Measurements from ENCODE around the gene TOP3B. TPM values are rescaled to one million over a fixed set of nuclear protein-coding genes. Genes with fewer than 3 reads are reported as not detected.
A peak's percentile ranks its signal among the peaks of the same experiment; 100 is the strongest.

Gene TOP3B
- total and polyA plus RNA-seq, 9 of the 15 experiments (the other 6 are each of a cell fraction or from before 2014, with no cell fraction given) = 3.0 to 188 (median 112) TPM

DNA sequence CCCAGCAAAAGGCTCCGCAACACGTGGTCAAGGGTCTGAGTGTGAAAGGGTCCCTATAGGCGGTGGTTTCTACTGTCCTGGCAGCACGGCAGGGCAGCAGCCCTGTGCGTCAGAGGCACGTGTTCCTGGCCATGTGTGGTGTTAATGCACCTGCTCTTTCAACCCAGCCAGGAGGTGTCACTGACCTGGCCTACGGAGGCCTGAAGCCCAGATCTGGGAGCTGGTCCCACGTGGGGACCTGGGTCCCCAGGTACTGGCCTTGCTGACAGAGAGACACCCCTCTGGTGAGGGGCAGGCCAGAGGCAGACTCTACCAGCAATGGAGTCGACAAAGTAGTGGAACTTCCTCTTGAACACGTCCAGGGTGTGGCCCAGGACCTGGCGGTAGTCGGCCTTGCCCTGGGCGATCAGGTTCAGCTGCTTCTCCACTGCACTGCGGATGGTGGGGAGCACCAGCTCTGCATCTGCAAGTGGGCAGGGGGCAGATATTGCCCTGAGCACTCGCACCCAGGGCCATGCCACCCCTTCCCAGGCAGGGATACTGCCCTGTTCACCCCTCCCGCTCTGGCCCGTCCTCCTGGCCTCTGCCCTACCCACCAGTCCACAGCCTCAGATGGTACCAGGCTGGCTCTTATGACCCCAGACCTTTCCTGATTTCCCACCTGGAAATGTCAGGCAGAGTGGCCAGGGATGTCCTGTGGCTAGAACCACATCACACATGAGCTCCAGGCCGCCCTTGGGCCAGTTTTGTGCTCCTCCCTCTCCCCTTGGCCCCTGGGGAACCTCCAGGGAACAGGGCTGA lies 23.1 kb downstream of the TOP3B start (continued):
- TF ChIP-seq CREBBP (IDR thresholded peaks at IDR 0.05; ENCODE audit: low read depth, low read length) = no peak
- TF ChIP-seq, protein P1, sequence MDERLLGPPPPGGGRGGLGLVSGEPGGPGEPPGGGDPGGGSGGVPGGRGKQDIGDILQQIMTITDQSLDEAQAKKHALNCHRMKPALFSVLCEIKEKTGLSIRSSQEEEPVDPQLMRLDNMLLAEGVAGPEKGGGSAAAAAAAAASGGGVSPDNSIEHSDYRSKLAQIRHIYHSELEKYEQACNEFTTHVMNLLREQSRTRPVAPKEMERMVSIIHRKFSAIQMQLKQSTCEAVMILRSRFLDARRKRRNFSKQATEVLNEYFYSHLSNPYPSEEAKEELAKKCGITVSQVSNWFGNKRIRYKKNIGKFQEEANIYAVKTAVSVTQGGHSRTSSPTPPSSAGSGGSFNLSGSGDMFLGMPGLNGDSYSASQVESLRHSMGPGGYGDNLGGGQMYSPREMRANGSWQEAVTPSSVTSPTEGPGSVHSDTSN (CRISPR knock-in tag; IDR thresholded peaks at IDR 0.05; ENCODE audit: low read depth) = no peak
- TF ChIP-seq, protein P1 (tag; conservative IDR thresholded peaks at IDR 0.05; ENCODE audit: low read depth) = no peak
- TF ChIP-seq MEF2D (tag; conservative IDR thresholded peaks at IDR 0.05; ENCODE audit: low read depth) = no peak
- TF ChIP-seq NFYB (IDR thresholded peaks at IDR 0.05; ENCODE audit: extremely low read depth, insufficient read length) = no peak
- TF ChIP-seq JUND (IDR thresholded peaks at IDR 0.05; ENCODE audit: borderline replicate concordance, low read depth, low read length) = no peak
- no peak for TF ChIP-seq JUND (tag; IDR thresholded peaks at IDR 0.05; ENCODE audit: borderline replicate concordance, low read depth, low read length)
- no peak for TF ChIP-seq C11orf30 (IDR thresholded peaks at IDR 0.05; ENCODE audit: low read depth)
- TF ChIP-seq SAFB2 (IDR thresholded peaks at IDR 0.05; ENCODE audit: borderline replicate concordance, low read depth, low read length, severe bottlenecking) = no peak
- TF ChIP-seq, protein P2, sequence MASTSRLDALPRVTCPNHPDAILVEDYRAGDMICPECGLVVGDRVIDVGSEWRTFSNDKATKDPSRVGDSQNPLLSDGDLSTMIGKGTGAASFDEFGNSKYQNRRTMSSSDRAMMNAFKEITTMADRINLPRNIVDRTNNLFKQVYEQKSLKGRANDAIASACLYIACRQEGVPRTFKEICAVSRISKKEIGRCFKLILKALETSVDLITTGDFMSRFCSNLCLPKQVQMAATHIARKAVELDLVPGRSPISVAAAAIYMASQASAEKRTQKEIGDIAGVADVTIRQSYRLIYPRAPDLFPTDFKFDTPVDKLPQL (IDR thresholded peaks at IDR 0.05; ENCODE audit: extremely low read depth, insufficient read length) = no peak
- TF ChIP-seq EP300 (IDR thresholded peaks at IDR 0.05; ENCODE audit: low read length) = no peak
- TF ChIP-seq HIVEP1 (CRISPR knock-in tag; IDR thresholded peaks at IDR 0.05) = no peak
- TF ChIP-seq, protein P3, sequence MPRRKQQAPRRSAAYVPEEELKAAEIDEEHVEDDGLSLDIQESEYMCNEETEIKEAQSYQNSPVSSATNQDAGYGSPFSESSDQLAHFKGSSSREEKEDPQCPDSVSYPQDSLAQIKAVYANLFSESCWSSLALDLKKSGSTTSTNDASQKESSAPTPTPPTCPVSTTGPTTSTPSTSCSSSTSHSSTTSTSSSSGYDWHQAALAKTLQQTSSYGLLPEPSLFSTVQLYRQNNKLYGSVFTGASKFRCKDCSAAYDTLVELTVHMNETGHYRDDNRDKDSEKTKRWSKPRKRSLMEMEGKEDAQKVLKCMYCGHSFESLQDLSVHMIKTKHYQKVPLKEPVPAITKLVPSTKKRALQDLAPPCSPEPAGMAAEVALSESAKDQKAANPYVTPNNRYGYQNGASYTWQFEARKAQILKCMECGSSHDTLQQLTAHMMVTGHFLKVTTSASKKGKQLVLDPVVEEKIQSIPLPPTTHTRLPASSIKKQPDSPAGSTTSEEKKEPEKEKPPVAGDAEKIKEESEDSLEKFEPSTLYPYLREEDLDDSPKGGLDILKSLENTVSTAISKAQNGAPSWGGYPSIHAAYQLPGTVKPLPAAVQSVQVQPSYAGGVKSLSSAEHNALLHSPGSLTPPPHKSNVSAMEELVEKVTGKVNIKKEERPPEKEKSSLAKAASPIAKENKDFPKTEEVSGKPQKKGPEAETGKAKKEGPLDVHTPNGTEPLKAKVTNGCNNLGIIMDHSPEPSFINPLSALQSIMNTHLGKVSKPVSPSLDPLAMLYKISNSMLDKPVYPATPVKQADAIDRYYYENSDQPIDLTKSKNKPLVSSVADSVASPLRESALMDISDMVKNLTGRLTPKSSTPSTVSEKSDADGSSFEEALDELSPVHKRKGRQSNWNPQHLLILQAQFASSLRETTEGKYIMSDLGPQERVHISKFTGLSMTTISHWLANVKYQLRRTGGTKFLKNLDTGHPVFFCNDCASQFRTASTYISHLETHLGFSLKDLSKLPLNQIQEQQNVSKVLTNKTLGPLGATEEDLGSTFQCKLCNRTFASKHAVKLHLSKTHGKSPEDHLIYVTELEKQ (CRISPR knock-in tag; IDR thresholded peaks at IDR 0.05) = no peak
- no peak for TF ChIP-seq NR1H2 (CRISPR knock-in tag; IDR thresholded peaks at IDR 0.05)
- TF ChIP-seq CXXC5 (CRISPR knock-in tag; IDR thresholded peaks at IDR 0.05) = no peak
- no peak for TF ChIP-seq PTTG1 (tag; IDR thresholded peaks at IDR 0.05; ENCODE audit: low read depth)
- TF ChIP-seq FIP1L1 (IDR thresholded peaks at IDR 0.05; ENCODE audit: low read depth, low read length, poor library complexity, severe bottlenecking) = no peak
- TF ChIP-seq GTF2F1 (IDR thresholded peaks at IDR 0.05; ENCODE audit: low read depth, low read length) = 0 out of 2 replicates have a peak, but pooled peaks have one; percentile 2
- no peak for TF ChIP-seq PCBP1 (IDR thresholded peaks at IDR 0.05; ENCODE audit: low read depth, low read length, poor library complexity, severe bottlenecking)
- peak; percentile 49 for TF ChIP-seq PML (IDR thresholded peaks at IDR 0.05; ENCODE audit: low read length)
